Hypothalamus (tissue), 51 donors: ENCODE data around the gene SP140L.
"Not testable (repeated sequence)": the region's sequence is repeated elsewhere in the genome, so short reads cannot be mapped to it uniquely, and the experiment has no call there.

Source experiments
- DNase-seq, 51 donors: peaks; one replicate each; lab custom pipeline; 2025; lab: John Stamatoyannopoulos, UW

SP140L gene

DNA sequence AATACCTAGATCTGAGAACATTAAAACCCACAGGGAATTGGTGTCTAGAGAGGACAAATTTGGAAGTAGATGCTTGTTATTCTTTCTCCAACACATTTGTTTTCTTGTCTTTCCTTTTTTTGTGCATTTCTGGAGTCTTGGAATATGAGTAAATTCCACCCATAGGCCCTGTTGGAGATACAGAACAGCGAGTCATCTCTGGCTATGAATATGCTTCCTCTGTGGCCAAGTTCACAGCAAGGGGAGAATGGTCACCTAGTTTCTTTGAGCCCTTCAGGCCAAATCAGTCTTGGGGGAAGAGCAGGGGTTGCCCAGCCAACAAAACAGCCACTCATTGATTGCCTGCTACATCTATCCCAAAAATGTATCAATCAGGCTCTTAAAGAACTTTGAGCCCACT is 31.3 kb downstream of the SP140L start:
- no peak for DNase-seq

GRCh38 chr2:230360028-230360427 is 33.0 kb downstream of the SP140L start:
- DNase-seq = no peak

DNA sequence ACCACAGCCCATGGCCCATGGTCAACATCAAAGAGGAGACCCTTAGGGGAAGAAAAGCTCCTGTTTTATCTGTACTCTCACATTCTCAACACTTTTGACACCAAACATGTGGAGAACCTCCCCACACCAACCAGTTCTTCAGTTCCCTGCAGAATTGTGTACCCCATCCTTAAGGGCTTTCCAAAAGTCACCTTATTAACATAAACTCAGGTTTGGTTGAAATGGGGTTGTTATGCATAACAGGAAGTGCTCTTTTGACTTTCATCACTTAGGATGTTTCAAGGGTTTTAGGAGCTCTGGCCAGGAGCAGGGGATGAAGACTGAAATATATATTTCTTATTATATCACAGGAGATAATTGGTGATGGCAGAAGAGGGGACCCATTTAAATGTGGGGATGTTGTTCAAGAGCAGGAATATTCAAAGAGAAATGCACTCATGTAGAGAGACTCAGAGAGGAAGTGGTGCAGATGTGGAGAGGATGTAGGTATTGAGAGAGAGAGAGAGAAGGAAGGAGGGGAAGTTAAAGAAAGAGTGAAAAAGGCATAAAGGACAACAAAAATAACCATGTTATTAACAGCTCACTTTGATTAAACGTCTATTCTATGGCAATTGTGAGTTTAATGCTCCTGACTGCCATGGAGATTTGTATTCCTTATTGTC is 35.2 kb downstream of the SP140L start:
- DNase-seq = no peak

DNA sequence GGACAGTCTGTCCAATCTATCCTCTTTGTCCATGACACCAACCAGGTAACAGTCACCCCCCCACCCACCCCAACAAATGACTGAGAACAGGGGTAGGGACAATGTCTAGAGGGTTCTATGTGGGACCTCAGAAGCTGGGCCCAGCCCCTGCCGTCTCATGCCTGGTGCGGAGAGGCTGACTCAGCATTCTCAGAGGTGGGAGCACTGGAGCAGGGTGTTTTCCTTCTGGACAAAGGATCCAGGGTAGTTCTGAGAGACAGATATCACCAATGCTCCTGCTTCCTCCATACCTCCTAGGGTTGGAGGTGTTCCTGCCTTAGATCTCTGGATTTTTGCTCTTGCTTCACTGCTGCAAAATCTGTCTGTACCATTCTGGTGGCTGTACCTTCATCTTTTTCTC is 55.1 kb downstream of the SP140L start:
- no peak for DNase-seq

DNA sequence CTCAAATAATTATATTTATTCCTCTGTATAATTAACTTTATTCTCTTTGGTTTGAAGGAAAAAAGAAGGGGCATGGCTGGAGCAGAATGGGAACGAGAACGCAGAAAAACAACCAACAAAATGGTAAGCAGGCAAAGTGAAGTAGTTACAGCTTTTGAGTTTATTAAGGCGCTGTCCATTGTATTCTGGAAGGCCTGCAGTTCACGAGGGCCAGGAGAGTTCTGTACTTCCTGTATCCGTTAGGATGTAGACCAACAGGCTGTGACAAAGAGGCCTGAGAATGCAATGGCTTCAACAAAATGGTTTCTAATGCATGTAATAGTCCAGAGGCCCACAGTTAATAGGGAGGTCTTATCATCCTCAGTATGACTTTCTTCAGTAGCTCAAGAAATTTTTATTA is 56.5 kb downstream of the SP140L start:
- no peak for DNase-seq

GRCh38 chr2:230384986-230385385 is 58.0 kb downstream of the SP140L start:
- no peak for DNase-seq

DNA sequence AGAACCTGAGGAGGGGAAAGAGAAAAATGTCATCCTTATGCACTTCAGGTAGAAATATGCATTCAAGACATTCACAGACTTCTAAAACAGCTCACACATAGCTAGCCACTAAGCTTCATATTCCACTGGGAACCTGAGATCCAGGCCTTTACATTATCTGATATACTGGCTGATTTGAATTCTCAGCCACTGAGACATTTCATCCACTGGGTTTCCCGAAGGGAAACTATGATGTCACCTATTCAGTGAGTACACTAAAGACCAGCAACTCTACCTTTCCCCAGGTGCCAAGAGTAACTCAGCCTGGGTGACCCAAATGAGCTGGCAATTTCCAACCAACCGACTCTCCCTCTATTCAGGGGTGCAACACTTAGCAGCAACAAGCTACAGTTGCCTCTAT is 67.3 kb downstream of the SP140L start:
- no peak for DNase-seq

GRCh38 chr2:230398698-230399097 is 71.7 kb downstream of the SP140L start:
- not testable (repeated sequence) for DNase-seq

GRCh38 chr2:230400041-230400440 is 73.0 kb downstream of the SP140L start:
- DNase-seq = no peak

- DNase-seq = no peak
Measured at GRCh38 chr2:230400454-230400853, 73.5 kb downstream of the SP140L start.

- not testable (repeated sequence) for DNase-seq
Measured at GRCh38 chr2:230401026-230401425, 74.0 kb downstream of the SP140L start.

DNA sequence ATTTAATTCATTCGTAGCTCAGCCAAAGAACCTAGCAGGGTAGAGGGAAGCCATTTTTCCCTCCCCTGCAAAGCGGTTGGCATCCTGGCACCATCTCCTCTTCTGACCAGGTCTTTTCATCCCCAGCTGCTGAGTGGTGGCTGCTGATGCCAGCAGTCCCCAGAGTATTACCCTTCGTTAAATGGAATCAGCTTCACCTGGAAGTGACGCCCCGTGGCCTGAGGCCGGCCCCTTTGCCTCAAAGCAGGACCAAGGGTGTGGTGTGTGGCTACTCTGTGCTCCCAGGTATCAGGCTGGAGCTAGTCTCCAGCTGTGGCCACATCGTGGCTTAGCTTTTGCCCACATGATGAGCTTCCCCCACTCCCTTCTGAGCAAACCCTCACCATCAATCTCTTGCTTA is 76.8 kb downstream of the SP140L start:
- DNase-seq = no peak

GRCh38 chr2:230405824-230406223 is 78.8 kb downstream of the SP140L start:
- no peak for DNase-seq

- DNase-seq = no peak
Measured at GRCh38 chr2:230408244-230408842, 81.3 kb downstream of the SP140L start.

- not testable (repeated sequence) for DNase-seq
Measured at GRCh38 chr2:230409316-230409715, 82.3 kb downstream of the SP140L start.

GRCh38 chr2:230410263-230410662 is 83.3 kb downstream of the SP140L start:
- DNase-seq = no peak

DNA sequence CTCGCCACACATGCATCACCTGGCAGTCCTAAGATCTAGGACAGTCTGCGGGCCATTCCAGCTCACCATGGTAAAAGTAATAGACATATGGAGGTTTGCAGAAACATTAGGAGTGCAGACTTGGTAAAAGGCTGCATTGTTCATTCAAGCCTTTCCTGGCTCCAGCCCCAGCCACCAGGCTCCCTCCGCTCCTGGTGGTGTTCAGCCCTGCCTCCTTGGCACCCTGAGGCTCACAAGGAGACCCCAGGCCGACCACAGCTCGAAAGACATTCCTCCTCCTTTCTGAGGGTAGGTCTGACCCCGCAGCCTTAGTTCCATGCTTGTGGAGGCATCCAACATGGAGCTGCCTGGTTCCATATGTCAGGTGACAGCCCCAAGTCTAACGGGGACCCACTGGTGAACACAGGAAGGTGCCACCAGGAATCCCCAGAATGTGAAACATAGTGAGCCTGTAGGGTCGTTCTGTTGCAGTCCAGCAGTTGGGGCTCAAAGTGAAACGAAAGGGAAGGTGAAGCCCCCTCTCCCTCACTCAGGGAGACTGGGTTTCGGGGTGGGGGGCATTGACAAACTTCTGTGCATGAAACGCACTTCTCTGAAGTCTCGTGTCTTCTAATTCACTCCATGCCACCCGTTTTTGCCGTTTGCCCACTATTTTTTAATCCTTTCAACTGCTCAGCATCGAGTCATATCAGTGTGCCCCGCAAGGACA is 84.0 kb downstream of the SP140L start:
- peak in 10 of 51 donors; percentile 9 to 36 (median 15) for DNase-seq

DNA sequence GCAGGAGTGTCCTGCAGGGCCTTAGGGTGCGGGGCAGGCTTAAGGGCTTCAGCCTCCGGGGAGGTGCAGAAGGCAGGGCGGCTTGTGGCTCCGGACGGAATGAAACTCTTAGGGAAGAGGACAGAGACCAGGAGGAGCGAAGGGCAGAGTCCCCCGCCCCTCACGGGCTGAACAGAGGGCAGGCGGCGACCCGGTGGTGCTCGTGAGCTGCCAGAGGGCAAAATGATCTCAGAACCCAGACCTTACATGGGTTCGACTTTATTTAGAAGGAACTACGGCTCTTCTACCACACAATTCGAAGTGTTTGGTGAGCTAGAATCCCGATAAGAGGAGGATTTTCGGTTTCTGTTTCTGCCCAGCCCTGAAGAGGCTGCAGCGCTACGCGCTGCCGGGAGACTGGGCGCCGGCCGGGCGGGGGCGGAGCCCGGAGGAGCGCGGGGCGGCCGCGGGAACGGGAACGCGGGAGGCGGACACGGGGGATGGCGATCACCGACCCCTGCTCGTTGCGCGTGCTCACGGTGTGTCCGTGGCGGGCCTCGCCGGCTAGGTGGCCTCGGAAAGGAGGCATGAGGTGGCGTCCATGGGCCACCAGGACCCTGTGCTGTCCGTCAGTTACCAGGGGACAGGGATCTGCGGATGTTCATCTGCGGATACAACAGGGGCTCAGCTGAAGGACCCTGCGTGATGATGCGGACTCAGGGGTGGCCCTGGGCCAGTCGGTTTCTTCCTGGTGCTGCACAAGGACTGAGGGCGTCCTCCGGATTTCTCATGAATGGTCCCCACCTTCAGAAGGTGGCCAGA is 84.8 kb downstream of the SP140L start:
- DNase-seq = peak in 32 of 51 donors; percentile 10 to 66 (median 38)

GRCh38 chr2:230412371-230412711 is 85.3 kb downstream of the SP140L start:
- no peak for DNase-seq

GRCh38 chr2:230412846-230413245 is 85.9 kb downstream of the SP140L start:
- no peak for DNase-seq

GRCh38 chr2:230413479-230413878 is 86.5 kb downstream of the SP140L start:
- no peak for DNase-seq
